Neural cell (in vitro differentiated cells): ENCODE measurements around the gene FBXO47. TPM values are rescaled to one million over a fixed set of nuclear protein-coding genes. Genes with fewer than 3 reads are reported as not detected.
"Not testable (repeated sequence)": the region's sequence is repeated elsewhere in the genome, so short reads cannot be mapped to it uniquely, and the experiment has no call there.

Experiments
- H2AFZ ChIP-seq: fragments of 200-600, 300-800 bp; sonication (generic), shearing (Covaris generic); 2 replicates; pipeline ENCODE4 v1.6.0; 2014; ENCODE audit warnings: low read depth, mild to moderate bottlenecking, antibody characterized with exemption, low read length, moderate library complexity
- H3F3A ChIP-seq: fragments of 200-600 bp; shearing (Covaris generic); 2 replicates; pipeline ENCODE4 v1.6.1; 2016; ENCODE audit warnings: mild to moderate bottlenecking, moderate library complexity, mixed read lengths, antibody characterized with exemption, low read length; ENCODE audit not compliant: insufficient read depth, poor library complexity, severe bottlenecking
- H3K27ac ChIP-seq: fragments of 200-600, 300-800 bp; sonication (generic), shearing (Covaris generic); 2 replicates; pipeline ENCODE4 v1.5.1; 2014; ENCODE audit warnings: mild to moderate bottlenecking, low read length, moderate library complexity
- H3K27me3 ChIP-seq: fragments of 300-800, 200-600 bp; sonication (generic), shearing (Covaris generic); 2 replicates; pipeline ENCODE4 v1.6.0; 2014; ENCODE audit warnings: mild to moderate bottlenecking, low read depth, low read length, moderate library complexity; ENCODE audit not compliant: insufficient read depth
- H3K36me3 ChIP-seq: fragments of 300-800, 200-600 bp; sonication (generic), shearing (Covaris generic); 2 replicates; pipeline ENCODE4 v1.5.1; 2014; ENCODE audit warnings: mild to moderate bottlenecking, antibody characterized with exemption, low read length, moderate library complexity; ENCODE audit not compliant: insufficient read depth
- H3K4me2 ChIP-seq: fragments of 300-800, 200-600 bp; sonication (generic), shearing (Covaris generic); 2 replicates; pipeline ENCODE4 v1.6.0; 2014; ENCODE audit warnings: mild to moderate bottlenecking, low read length
- H3K4me3 ChIP-seq: fragments of 300-800, 200-600 bp; sonication (generic), shearing (Covaris generic); 2 replicates; pipeline ENCODE4 v1.5.1; 2014; ENCODE audit warnings: mild to moderate bottlenecking, low read length, moderate library complexity
- H3K79me2 ChIP-seq: fragments of 200-600 bp; shearing (Covaris generic); replicated peaks from 2 replicates; pipeline ENCODE4 v1.6.0; 2014; ENCODE audit warnings: mild to moderate bottlenecking, low read length, moderate library complexity; ENCODE audit not compliant: insufficient read depth
- H3K9ac ChIP-seq: fragments of 300-800, 200-600 bp; sonication (generic), shearing (Covaris generic); 2 replicates; pipeline ENCODE4 v1.6.1; 2016; ENCODE audit warnings: mild to moderate bottlenecking, low read length, mixed read lengths
- H3K9me2 ChIP-seq: fragments of 200-600 bp; shearing (Covaris generic); 2 replicates; pipeline ENCODE4 v1.6.1; 2016; ENCODE audit warnings: mild to moderate bottlenecking, low read length, mixed read lengths; ENCODE audit not compliant: insufficient read depth
- H3K9me3 ChIP-seq: fragments of 200-600, 300-800 bp; sonication (generic), shearing (Covaris generic); 2 replicates; pipeline ENCODE4 v1.6.1; 2016; ENCODE audit warnings: mild to moderate bottlenecking, mixed run types, low read length, moderate library complexity, mixed read lengths
- H4K20me1 ChIP-seq: fragments of 200-600 bp; shearing (Covaris generic); 2 replicates; pipeline ENCODE4 v1.6.1; 2016; ENCODE audit warnings: mild to moderate bottlenecking, mixed run types; ENCODE audit not compliant: insufficient read depth
- EP300 ChIP-seq: fragments of 450-650 bp; conservative IDR thresholded peaks from 2 replicates; pipeline ENCODE4 v1.6.1; 2014; ENCODE audit warnings: antibody characterized with exemption, mild to moderate bottlenecking, moderate library complexity; ENCODE audit not compliant: poor library complexity, severe bottlenecking
- EZH2 ChIP-seq: fragments of 200-600, 300-800 bp; shearing (Covaris generic), sonication (generic); IDR thresholded peaks from 2 replicates; pipeline ENCODE4 v1.6.1; 2014; ENCODE audit warnings: antibody characterized with exemption, low read length, borderline replicate concordance, mild to moderate bottlenecking; ENCODE audit not compliant: insufficient read depth, poor library complexity, severe bottlenecking
- MXI1 ChIP-seq: fragments of 450-650 bp; conservative IDR thresholded peaks from 2 replicates; pipeline ENCODE4 v1.6.1; 2014; ENCODE audit warnings: antibody characterized with exemption, mild to moderate bottlenecking; ENCODE audit not compliant: poor library complexity, severe bottlenecking
- POLR2AphosphoS5 ChIP-seq: IDR thresholded peaks from 2 replicates; pipeline ENCODE4 v1.6.1; 2012
- RAD21 ChIP-seq: fragments of 450-650 bp; conservative IDR thresholded peaks from 2 replicates; pipeline ENCODE4 v1.6.1; 2014; ENCODE audit warnings: antibody characterized with exemption, mild to moderate bottlenecking, moderate library complexity
- SMC3 ChIP-seq: fragments of 450-650 bp; conservative IDR thresholded peaks from 2 replicates; pipeline ENCODE4 v1.6.1; 2014; ENCODE audit warnings: antibody characterized with exemption, mild to moderate bottlenecking, moderate library complexity; ENCODE audit not compliant: poor library complexity
- TAF1 ChIP-seq: IDR thresholded peaks from 2 replicates; pipeline ENCODE4 v1.6.1; 2012; ENCODE audit warnings: low read depth
- polyA plus RNA-seq: library from polyadenylated mRNA; depleted of rRNA; stranded (reverse); fragments of >200 nt; gene quantifications from 2 replicates; pipeline ENCODE4 v1.2.3, GENCODE V29; 2014
- TF ChIP-seq, protein P1 (sequence below): fragments of 450-650 bp; IDR thresholded peaks from 2 replicates; pipeline ENCODE4 v1.5.1; 2014; ENCODE audit warnings: antibody characterized with exemption, mild to moderate bottlenecking, moderate library complexity; ENCODE audit not compliant: poor library complexity, severe bottlenecking
- TF ChIP-seq, protein P2 (sequence below): IDR thresholded peaks from 2 replicates; pipeline ENCODE4 v1.6.1; 2012; ENCODE audit warnings: borderline replicate concordance

The FBXO47 gene
- polyA plus RNA-seq, 1 donor from 2014 or later, result not detected

DNA sequence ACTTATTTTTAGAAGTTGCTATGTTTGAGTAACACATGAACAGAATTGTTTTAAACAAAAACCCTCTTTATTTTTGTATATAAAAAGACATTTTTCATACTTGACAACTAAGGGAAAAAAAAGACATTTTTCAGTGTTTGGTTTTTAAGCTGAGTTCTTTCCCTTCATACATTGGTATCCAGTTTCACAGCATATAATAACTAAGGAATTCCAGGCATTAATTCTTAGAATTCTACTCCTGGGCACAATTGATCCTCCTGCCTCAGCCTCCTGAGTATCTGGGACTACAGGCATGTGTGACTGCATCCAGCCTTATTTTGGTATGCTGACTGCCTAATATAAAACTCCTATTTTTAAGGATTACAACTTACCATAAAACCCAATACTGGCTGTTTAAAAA is 8.4 kb downstream of the FBXO47 start:
- Histone ChIP-seq H2AFZ (no peak overlapping the region), H3K9ac (no peak overlapping the region), H3F3A (no peaks in the 10 kb centered on the region)

DNA sequence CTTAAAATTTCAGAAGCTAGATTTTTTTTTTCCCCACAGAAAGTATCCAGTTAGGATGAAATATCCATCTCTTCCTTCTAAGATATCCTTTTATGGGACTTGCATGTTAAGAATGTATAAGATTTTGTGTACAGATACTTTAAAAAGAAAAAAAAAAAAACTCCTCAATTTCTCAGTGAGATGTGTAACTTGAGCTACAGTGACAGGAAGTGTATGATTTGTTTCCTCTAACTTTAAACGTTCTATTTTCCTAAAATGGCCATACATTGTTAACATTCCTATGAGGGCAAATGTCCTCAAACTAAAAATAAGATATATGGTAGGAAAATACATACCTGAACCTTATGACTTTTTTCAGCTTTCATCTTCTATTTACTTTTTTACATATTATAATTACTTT is 8.9 kb downstream of the FBXO47 start:
- no peaks in the 10 kb centered on the region for H3K27me3 ChIP-seq
- no peak overlapping the region for H2AFZ ChIP-seq
- no peaks in the 10 kb centered on the region for H3K79me2 ChIP-seq
- no peaks in the 10 kb centered on the region for H3K36me3 ChIP-seq
- no peaks in the 10 kb centered on the region for H3K9me3 ChIP-seq
- H3K27ac ChIP-seq, result no peak overlapping the region
- no peak overlapping the region for H3K4me2 ChIP-seq
- no peak overlapping the region for H3K9ac ChIP-seq
- H3K4me3 ChIP-seq, result no peak overlapping the region
- H4K20me1 ChIP-seq, result no peaks in the 10 kb centered on the region
- TF ChIP-seq, protein P1, sequence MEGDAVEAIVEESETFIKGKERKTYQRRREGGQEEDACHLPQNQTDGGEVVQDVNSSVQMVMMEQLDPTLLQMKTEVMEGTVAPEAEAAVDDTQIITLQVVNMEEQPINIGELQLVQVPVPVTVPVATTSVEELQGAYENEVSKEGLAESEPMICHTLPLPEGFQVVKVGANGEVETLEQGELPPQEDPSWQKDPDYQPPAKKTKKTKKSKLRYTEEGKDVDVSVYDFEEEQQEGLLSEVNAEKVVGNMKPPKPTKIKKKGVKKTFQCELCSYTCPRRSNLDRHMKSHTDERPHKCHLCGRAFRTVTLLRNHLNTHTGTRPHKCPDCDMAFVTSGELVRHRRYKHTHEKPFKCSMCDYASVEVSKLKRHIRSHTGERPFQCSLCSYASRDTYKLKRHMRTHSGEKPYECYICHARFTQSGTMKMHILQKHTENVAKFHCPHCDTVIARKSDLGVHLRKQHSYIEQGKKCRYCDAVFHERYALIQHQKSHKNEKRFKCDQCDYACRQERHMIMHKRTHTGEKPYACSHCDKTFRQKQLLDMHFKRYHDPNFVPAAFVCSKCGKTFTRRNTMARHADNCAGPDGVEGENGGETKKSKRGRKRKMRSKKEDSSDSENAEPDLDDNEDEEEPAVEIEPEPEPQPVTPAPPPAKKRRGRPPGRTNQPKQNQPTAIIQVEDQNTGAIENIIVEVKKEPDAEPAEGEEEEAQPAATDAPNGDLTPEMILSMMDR, result no peak
- TF ChIP-seq TAF1 (no peak), EZH2 (no peak), SMC3 (no peak), POLR2AphosphoS5 (no peak), MXI1 (no peak), RAD21 (no peak), EP300 (no peak)
- TF ChIP-seq, protein P2, sequence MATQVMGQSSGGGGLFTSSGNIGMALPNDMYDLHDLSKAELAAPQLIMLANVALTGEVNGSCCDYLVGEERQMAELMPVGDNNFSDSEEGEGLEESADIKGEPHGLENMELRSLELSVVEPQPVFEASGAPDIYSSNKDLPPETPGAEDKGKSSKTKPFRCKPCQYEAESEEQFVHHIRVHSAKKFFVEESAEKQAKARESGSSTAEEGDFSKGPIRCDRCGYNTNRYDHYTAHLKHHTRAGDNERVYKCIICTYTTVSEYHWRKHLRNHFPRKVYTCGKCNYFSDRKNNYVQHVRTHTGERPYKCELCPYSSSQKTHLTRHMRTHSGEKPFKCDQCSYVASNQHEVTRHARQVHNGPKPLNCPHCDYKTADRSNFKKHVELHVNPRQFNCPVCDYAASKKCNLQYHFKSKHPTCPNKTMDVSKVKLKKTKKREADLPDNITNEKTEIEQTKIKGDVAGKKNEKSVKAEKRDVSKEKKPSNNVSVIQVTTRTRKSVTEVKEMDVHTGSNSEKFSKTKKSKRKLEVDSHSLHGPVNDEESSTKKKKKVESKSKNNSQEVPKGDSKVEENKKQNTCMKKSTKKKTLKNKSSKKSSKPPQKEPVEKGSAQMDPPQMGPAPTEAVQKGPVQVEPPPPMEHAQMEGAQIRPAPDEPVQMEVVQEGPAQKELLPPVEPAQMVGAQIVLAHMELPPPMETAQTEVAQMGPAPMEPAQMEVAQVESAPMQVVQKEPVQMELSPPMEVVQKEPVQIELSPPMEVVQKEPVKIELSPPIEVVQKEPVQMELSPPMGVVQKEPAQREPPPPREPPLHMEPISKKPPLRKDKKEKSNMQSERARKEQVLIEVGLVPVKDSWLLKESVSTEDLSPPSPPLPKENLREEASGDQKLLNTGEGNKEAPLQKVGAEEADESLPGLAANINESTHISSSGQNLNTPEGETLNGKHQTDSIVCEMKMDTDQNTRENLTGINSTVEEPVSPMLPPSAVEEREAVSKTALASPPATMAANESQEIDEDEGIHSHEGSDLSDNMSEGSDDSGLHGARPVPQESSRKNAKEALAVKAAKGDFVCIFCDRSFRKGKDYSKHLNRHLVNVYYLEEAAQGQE, result no peak
- H3K9me2 ChIP-seq, result no peaks in the 10 kb centered on the region
- H3F3A ChIP-seq, result no peaks in the 10 kb centered on the region

More for the DNA sequence above, 8.4 kb downstream of the FBXO47 start:
- Histone ChIP-seq H3K36me3 (no peaks in the 10 kb centered on the region), H4K20me1 (no peaks in the 10 kb centered on the region), H3K4me2 (no peak overlapping the region), H3K9me3 (no peaks in the 10 kb centered on the region), H3K27me3 (no peaks in the 10 kb centered on the region), H3K27ac (no peak overlapping the region), H3K79me2 (no peaks in the 10 kb centered on the region), H3K4me3 (no peak overlapping the region), H3K9me2 (no peaks in the 10 kb centered on the region)
- TF ChIP-seq, protein P1, result no peak
- TF ChIP-seq SMC3, result no peak
- TF ChIP-seq MXI1, result no peak
- TF ChIP-seq EP300, result no peak
- TF ChIP-seq TAF1, result no peak
- TF ChIP-seq EZH2, result no peak
- no peak for TF ChIP-seq POLR2AphosphoS5
- TF ChIP-seq, protein P2, result no peak
- no peak for TF ChIP-seq RAD21

DNA sequence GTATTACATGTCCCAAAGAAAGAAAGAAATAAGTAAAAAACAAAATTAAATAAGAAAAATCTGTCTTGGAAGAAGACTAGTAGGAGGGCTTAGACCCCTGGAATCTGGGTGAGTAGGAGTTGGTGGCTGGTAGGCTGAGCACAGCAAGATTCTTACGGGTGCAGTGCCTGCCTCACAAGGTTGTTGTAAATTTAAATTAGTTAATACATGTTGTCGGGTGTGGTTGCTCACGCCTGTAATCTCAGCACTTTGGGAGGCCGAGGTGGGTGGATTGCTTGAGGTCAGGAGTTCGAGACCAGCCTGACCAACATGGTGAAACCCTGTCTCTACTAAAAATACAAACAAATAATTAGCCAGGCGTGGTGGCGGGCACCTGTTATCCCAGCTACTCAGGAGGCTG is 13.4 kb downstream of the FBXO47 start:
- not testable (repeated sequence) for H3K4me2 ChIP-seq, H3K36me3 ChIP-seq, H3K79me2 ChIP-seq, H3K9me2 ChIP-seq, H3K4me3 ChIP-seq, H2AFZ ChIP-seq, H3K27me3 ChIP-seq, H4K20me1 ChIP-seq, H3F3A ChIP-seq, H3K9me3 ChIP-seq, H3K27ac ChIP-seq, H3K9ac ChIP-seq
